H9 (cell line): Measurements from ENCODE around the gene ANKRD13B. TPM values are rescaled to one million over a fixed set of nuclear protein-coding genes. Genes with fewer than 3 reads are reported as not detected.
A peak's percentile ranks its signal among the peaks of the same experiment; 100 is the strongest.

Experiments used
- DNase-seq: peaks from one replicate; pipeline ENCODE4 v3.0.0-alpha.2; 2017
- H2AFZ ChIP-seq: one replicate; pipeline ENCODE4 v1.6.1; 2013; ENCODE audit warnings: mild to moderate bottlenecking, low read length, control low read depth, moderate library complexity
- H2AK5ac ChIP-seq: 2 replicates; pipeline ENCODE4 v1.6.1; 2013; ENCODE audit warnings: low read length, control low read depth, mixed read lengths; ENCODE audit not compliant: insufficient read length
- H2BK120ac ChIP-seq: one replicate; pipeline ENCODE4 v1.6.1; 2013; ENCODE audit warnings: low read depth, mild to moderate bottlenecking, low read length, control low read depth, inconsistent platforms; ENCODE audit not compliant: poor library complexity, severe bottlenecking
- H2BK12ac ChIP-seq: 2 replicates; pipeline ENCODE4 v1.6.1; 2013; ENCODE audit warnings: low read length, control low read depth, mixed read lengths, low read depth; ENCODE audit not compliant: insufficient read length
- H2BK15ac ChIP-seq: 2 replicates; pipeline ENCODE4 v1.6.1; 2013; ENCODE audit warnings: low read depth, low read length, control low read depth
- H2BK20ac ChIP-seq: one replicate; pipeline ENCODE4 v1.6.1; 2013; ENCODE audit warnings: low read depth, mild to moderate bottlenecking, low read length, control low read depth, inconsistent platforms; ENCODE audit not compliant: poor library complexity, severe bottlenecking
- H2BK5ac ChIP-seq: 2 replicates; pipeline ENCODE4 v1.6.1; 2013; ENCODE audit warnings: low read length, control low read depth, mixed read lengths; ENCODE audit not compliant: insufficient read length
- H3K14ac ChIP-seq: 2 replicates; pipeline ENCODE4 v1.6.1; 2013; ENCODE audit warnings: low read length, control low read depth; ENCODE audit not compliant: insufficient read depth
- H3K18ac ChIP-seq: 2 replicates; pipeline ENCODE4 v1.6.1; 2013; ENCODE audit warnings: low read depth, mild to moderate bottlenecking, mixed read lengths, low read length, control low read depth; ENCODE audit not compliant: insufficient read length
- H3K23ac ChIP-seq: 2 replicates; pipeline ENCODE4 v1.6.1; 2013; ENCODE audit warnings: low read length, control low read depth, mixed read lengths, low read depth; ENCODE audit not compliant: insufficient read length
- H3K23me2 ChIP-seq: 2 replicates; pipeline ENCODE4 v1.6.1; 2013; ENCODE audit warnings: low read depth, mild to moderate bottlenecking, mixed read lengths, low read length, control low read depth; ENCODE audit not compliant: insufficient read length, poor library complexity, severe bottlenecking
- H3K27ac ChIP-seq: 2 replicates; pipeline ENCODE4 v1.5.1; 2013; ENCODE audit warnings: low read length, control low read depth, mixed read lengths, low read depth; ENCODE audit not compliant: insufficient read length
- H3K27me3 ChIP-seq: 2 replicates; pipeline ENCODE4 v1.6.1; 2013; ENCODE audit warnings: low read length, control low read depth, inconsistent platforms; ENCODE audit not compliant: insufficient read depth
- H3K4ac ChIP-seq: 2 replicates; pipeline ENCODE4 v1.6.1; 2013; ENCODE audit warnings: low read depth, mild to moderate bottlenecking, control low read depth, inconsistent platforms, low read length, moderate library complexity
- H3K4me1 ChIP-seq: 2 replicates; pipeline ENCODE4 v1.6.1; 2013; ENCODE audit warnings: low read length, control low read depth, inconsistent platforms; ENCODE audit not compliant: insufficient read depth
- H3K4me2 ChIP-seq: 2 replicates; pipeline ENCODE4 v1.6.1; 2013; ENCODE audit warnings: low read length, control low read depth, mixed read lengths; ENCODE audit not compliant: insufficient read length, insufficient read depth
- H3K56ac ChIP-seq: 2 replicates; pipeline ENCODE4 v1.6.1; 2013; ENCODE audit warnings: low read depth, mild to moderate bottlenecking, mixed read lengths, low read length, control low read depth; ENCODE audit not compliant: insufficient read length
- H3K79me1 ChIP-seq: 2 replicates; pipeline ENCODE4 v1.6.1; 2013; ENCODE audit warnings: low read depth, mild to moderate bottlenecking, moderate library complexity, low read length, control low read depth, inconsistent platforms; ENCODE audit not compliant: insufficient read depth, poor library complexity, severe bottlenecking
- H3K79me2 ChIP-seq: 2 replicates; pipeline ENCODE4 v1.6.1; 2013; ENCODE audit warnings: low read length, control low read depth, inconsistent platforms; ENCODE audit not compliant: insufficient read depth
- H3K9ac ChIP-seq: 2 replicates; pipeline ENCODE4 v1.6.1; 2013; ENCODE audit warnings: low read length, control low read depth, mixed read lengths; ENCODE audit not compliant: insufficient read length; ENCODE audit errors: extremely low read depth
- H3K9me3 ChIP-seq: one replicate; pipeline ENCODE4 v1.6.1; 2013; ENCODE audit warnings: low read depth, low read length, inconsistent platforms; ENCODE audit not compliant: control insufficient read depth
- H3T11ph ChIP-seq: one replicate; pipeline ENCODE4 v1.6.1; 2013; ENCODE audit warnings: mild to moderate bottlenecking, low read length, control low read depth, inconsistent platforms
- H4K20me1 ChIP-seq: one replicate; pipeline ENCODE4 v1.6.1; 2013; ENCODE audit not compliant: control insufficient read depth, insufficient read length, insufficient read depth
- H4K5ac ChIP-seq: 2 replicates; pipeline ENCODE4 v1.6.1; 2013; ENCODE audit warnings: low read depth, mild to moderate bottlenecking, mixed read lengths, low read length, control low read depth; ENCODE audit not compliant: insufficient read length
- H4K8ac ChIP-seq: replicated peaks from 2 replicates; pipeline ENCODE4 v1.6.1; 2013; ENCODE audit warnings: low read length, control low read depth, mixed read lengths, low read depth; ENCODE audit not compliant: insufficient read length
- H4K91ac ChIP-seq: 2 replicates; pipeline ENCODE4 v1.6.1; 2013; ENCODE audit warnings: low read depth, mild to moderate bottlenecking, moderate library complexity, mixed read lengths, low read length, control low read depth; ENCODE audit not compliant: insufficient read length
- H3K27ac Mint-ChIP-seq, 3 experiments: 2 replicates in 2 of 3; 3 replicates in 1 of 3; pipeline ENCODE4 v1.8.0; 2020 to 2021; ENCODE audit warnings: mixed read lengths in 3 of 3, mild to moderate bottlenecking in 1 of 3, moderate library complexity in 1 of 3
- H3K27me3 Mint-ChIP-seq: 2 replicates; pipeline ENCODE4 v1.8.0; 2021; ENCODE audit warnings: low read depth, mild to moderate bottlenecking, moderate library complexity, mixed read lengths
- H3K36me3 Mint-ChIP-seq, 3 experiments: 2 replicates in 2 of 3; 3 replicates in 1 of 3; pipeline ENCODE4 v1.8.0; 2020 to 2021; ENCODE audit warnings: low read depth in 3 of 3, mixed read lengths in 3 of 3; ENCODE audit not compliant: insufficient read depth in 1 of 3
- H3K4me1 Mint-ChIP-seq, 2 experiments: 2 replicates each; pipeline ENCODE4 v1.8.0; 2020; ENCODE audit warnings: mixed read lengths in 2 of 2
- H3K4me3 Mint-ChIP-seq, 2 experiments: 2 replicates in 1 of 2; 3 replicates in 1 of 2; pipeline ENCODE4 v1.8.0; 2020 to 2021; ENCODE audit warnings: mild to moderate bottlenecking in 2 of 2, mixed read lengths in 2 of 2, moderate library complexity in 1 of 2
- H3K9me3 Mint-ChIP-seq, 2 experiments: 2 replicates in 1 of 2; 3 replicates in 1 of 2; pipeline ENCODE4 v1.8.0; 2020; ENCODE audit warnings: mild to moderate bottlenecking in 2 of 2, mixed read lengths in 2 of 2, moderate library complexity in 1 of 2
- CTCF ChIP-seq: fragments of 200-600 bp; sonication (generic); conservative IDR thresholded peaks from 3 replicates; pipeline ENCODE4 v1.8.0; 2021; ENCODE audit warnings: antibody characterized with exemption, mild to moderate bottlenecking
- WGBS: extraction: QIAGEN DNeasy Blood & Tissue Kit; methylation state at CpG from one replicate; pipeline ENCODE4 v1.1.7; 2013; ENCODE audit warnings: missing lambda C conversion rate, low lambda C conversion rate, mixed read lengths; ENCODE audit not compliant: insufficient read length; ENCODE audit errors: extremely low coverage; 5-methylcytosine and 5-hydroxymethylcytosine counted together
- total RNA-seq: library from RNA; stranded (reverse); gene quantifications from 2 replicates; pipeline ENCODE4 v1.2.1, GENCODE V29; 2021

The ANKRD13B gene
- total RNA-seq, 1 experiment from 2014 or later: 24.2 TPM

- Histone ChIP-seq H3K27me3 (peaks cover 11% of the 10 kb centered on the region), H4K8ac (no peak overlapping the region), H2BK5ac (no peak overlapping the region), H3K56ac (no peak overlapping the region), H2BK12ac (no peak overlapping the region), H3K9me3 (no peaks in the 10 kb centered on the region), H3K4me2 (no peak overlapping the region), H3K27ac (no peak overlapping the region), H2AFZ (no peak overlapping the region), H3K4ac (no peak overlapping the region), H2BK120ac (no peak overlapping the region), H3T11ph (no peak overlapping the region), H2BK20ac (no peak overlapping the region), H3K79me1 (no peaks in the 10 kb centered on the region), H4K91ac (no peak overlapping the region), H3K9ac (no peak overlapping the region), H3K23me2 (peaks cover 9% of the 10 kb centered on the region), H3K14ac (no peak overlapping the region), H4K5ac (no peak overlapping the region), H3K4me1 (no peaks in the 10 kb centered on the region; the same call in 1 of the 2 replicates), H2BK15ac (no peak overlapping the region), H3K23ac (no peak overlapping the region), H2AK5ac (no peak overlapping the region), H3K18ac (no peak overlapping the region), H3K79me2 (no peaks in the 10 kb centered on the region), H4K20me1 (no peaks in the 10 kb centered on the region)
- DNase-seq: peak; percentile 55
- no peak overlapping the region for H3K4me3 Mint-ChIP-seq
- H3K27me3 Mint-ChIP-seq: peaks cover 52% of the 10 kb centered on the region
- H3K9me3 Mint-ChIP-seq: no peaks in the 10 kb centered on the region
- no peak for TF ChIP-seq CTCF
- peaks cover 18 to 38% of the 10 kb centered on the region in 2 experiments for H3K4me1 Mint-ChIP-seq
- WGBS: no CpG with 5 or more reads among the region's 85 CpGs
- H3K27ac Mint-ChIP-seq: no peak overlapping the region
- peaks cover 2 to 10% (median 8%) of the 10 kb centered on the region in 3 experiments; a peak in 4 of 7 replicates for H3K36me3 Mint-ChIP-seq
Measured at GRCh38 chr17:29612404-29613280, 19.7 kb downstream of the ANKRD13B start.
